ENCODE results near the gene MSTO1. TPM values are rescaled to one million over a fixed set of nuclear protein-coding genes. Genes with fewer than 3 reads are reported as not detected.

MSTO1 gene
- 20.5 and 25.2 TPM in 2 replicates for total RNA-seq

GRCh38 chr1:155609515-155610256 is at the start of gene MSTO1:
Gene MSTO1, plus strand, starts transcription at chr1:155610218. Its CDS starts 31 bp downstream, at chr1:155610249.

GRCh38 chr1:155562581-155563376 is 47.2 kb upstream of the MSTO1 start, which contains the start of gene ASH1L:
Gene ASH1L, minus strand, starts transcription at chr1:155562803. Its CDS starts 41,284 bp downstream, at chr1:155521519.

Small RNAs within 50 kb of the gene (small RNA-seq; reads per million reads assigned to genes)
- gene AL353807.4: not detected

Other genes starting within 250 kb of the MSTO1 start
- 43.9 and 52.9 TPM in 2 replicates for gene ASH1L, start 47.4 kb upstream of the MSTO1 start, total RNA-seq
- gene YY1AP1, start 78.6 kb downstream of the MSTO1 start, total RNA-seq: 49.3 and 59.6 TPM in 2 replicates
- gene DAP3, start 78.9 kb downstream of the MSTO1 start, total RNA-seq: 70.4 and 86.6 TPM in 2 replicates
- 44.4 and 44.8 TPM in 2 replicates for gene GON4L, start 247.0 kb downstream of the MSTO1 start, total RNA-seq
- 38.2 and 45.9 TPM in 2 replicates for gene SYT11, start 249.3 kb downstream of the MSTO1 start, total RNA-seq